CD8-positive, alpha-beta memory T cell (primary cell): ENCODE measurements around the gene SVOP. TPM values are rescaled to one million over a fixed set of nuclear protein-coding genes. Genes with fewer than 3 reads are reported as not detected.

ENCODE experiments used
- CTCF ChIA-PET: fragments of 350-600 bp; sonication (Branson Sonifier 250); formaldehyde crosslinking; loops from one replicate; lab custom pipeline; 2021; ENCODE audit warnings: antibody characterized with exemption; lab: Charles Lee
- POLR2A ChIA-PET: fragments of 350-600 bp; sonication (Branson Sonifier 250); formaldehyde crosslinking; loops from one replicate; lab custom pipeline; 2021; ENCODE audit warnings: antibody characterized with exemption; lab: Charles Lee
- DNase-seq, 5 donors: peaks; one replicate each; pipeline versions ENCODE4 v3.0.0 to v3.0.0-alpha.2; 2020 to 2022; ENCODE audit warnings: mixed read lengths in 1 of 5
- H3K27ac ChIP-seq: one replicate; pipeline ENCODE4 v1.7.0; 2013; ENCODE audit warnings: low read depth, mild to moderate bottlenecking, low read length, moderate library complexity
- H3K27me3 ChIP-seq: 2 replicates; pipeline ENCODE4 v1.7.0; 2013; ENCODE audit warnings: low read length, mild to moderate bottlenecking; ENCODE audit not compliant: insufficient read depth, poor library complexity, severe bottlenecking
- H3K36me3 ChIP-seq: 2 replicates; pipeline ENCODE4 v1.7.0; 2013; ENCODE audit warnings: mild to moderate bottlenecking, low read length, moderate library complexity; ENCODE audit not compliant: insufficient read depth
- H3K4me1 ChIP-seq: 2 replicates; pipeline ENCODE4 v1.7.0; 2013; ENCODE audit warnings: mild to moderate bottlenecking, low read length, moderate library complexity; ENCODE audit not compliant: insufficient read depth
- H3K4me3 ChIP-seq: 2 replicates; pipeline ENCODE4 v1.7.0; 2013; ENCODE audit warnings: mild to moderate bottlenecking, low read length
- H3K9me3 ChIP-seq: 2 replicates; pipeline ENCODE4 v1.7.0; 2013; ENCODE audit warnings: mild to moderate bottlenecking, low read length
- H3K27ac Mint-ChIP-seq, 8 donors: one replicate each; pipeline ENCODE4 v1.8.0; 2020 to 2021; ENCODE audit warnings: mixed read lengths in 8 of 8, mild to moderate bottlenecking in 6 of 8, inconsistent platforms in 3 of 8, moderate library complexity in 3 of 8
- H3K27me3 Mint-ChIP-seq, 2 donors: one replicate each; pipeline ENCODE4 v1.8.0; 2020 to 2021; ENCODE audit warnings: mixed read lengths in 2 of 2, mild to moderate bottlenecking in 1 of 2, moderate library complexity in 1 of 2
- H3K36me3 Mint-ChIP-seq, 3 donors: one replicate each; pipeline ENCODE4 v1.8.0; 2020 to 2021; ENCODE audit warnings: mixed read lengths in 3 of 3, inconsistent platforms in 1 of 3, mild to moderate bottlenecking in 1 of 3
- H3K4me1 Mint-ChIP-seq, 3 donors: one replicate each; pipeline ENCODE4 v1.8.0; 2020 to 2021; ENCODE audit warnings: mixed read lengths in 3 of 3, inconsistent platforms in 1 of 3, mild to moderate bottlenecking in 1 of 3
- H3K4me3 Mint-ChIP-seq, 7 donors: one replicate each; pipeline ENCODE4 v1.8.0; 2020 to 2021; ENCODE audit warnings: mixed read lengths in 7 of 7, mild to moderate bottlenecking in 6 of 7, moderate library complexity in 4 of 7, inconsistent platforms in 2 of 7
- H3K9me3 Mint-ChIP-seq, 5 donors: one replicate each; pipeline ENCODE4 v1.8.0; 2020 to 2022; ENCODE audit warnings: mixed read lengths in 5 of 5, mild to moderate bottlenecking in 3 of 5, moderate library complexity in 2 of 5, inconsistent platforms in 1 of 5
- polyA plus RNA-seq: library from polyadenylated mRNA; unstranded; fragments of 300-500 nt; fragmentation: Illumina TruSeq; gene quantifications from one replicate; pipeline ENCODE4 v1.2.3, GENCODE V29; 2021
- total RNA-seq, 2 experiments: library from RNA; stranded (reverse); gene quantifications; one replicate each; pipeline ENCODE4 v1.2.3, GENCODE V29; 2021

Gene SVOP
- total and polyA plus RNA-seq, 3 experiments from 2014 or later = not detected

DNA sequence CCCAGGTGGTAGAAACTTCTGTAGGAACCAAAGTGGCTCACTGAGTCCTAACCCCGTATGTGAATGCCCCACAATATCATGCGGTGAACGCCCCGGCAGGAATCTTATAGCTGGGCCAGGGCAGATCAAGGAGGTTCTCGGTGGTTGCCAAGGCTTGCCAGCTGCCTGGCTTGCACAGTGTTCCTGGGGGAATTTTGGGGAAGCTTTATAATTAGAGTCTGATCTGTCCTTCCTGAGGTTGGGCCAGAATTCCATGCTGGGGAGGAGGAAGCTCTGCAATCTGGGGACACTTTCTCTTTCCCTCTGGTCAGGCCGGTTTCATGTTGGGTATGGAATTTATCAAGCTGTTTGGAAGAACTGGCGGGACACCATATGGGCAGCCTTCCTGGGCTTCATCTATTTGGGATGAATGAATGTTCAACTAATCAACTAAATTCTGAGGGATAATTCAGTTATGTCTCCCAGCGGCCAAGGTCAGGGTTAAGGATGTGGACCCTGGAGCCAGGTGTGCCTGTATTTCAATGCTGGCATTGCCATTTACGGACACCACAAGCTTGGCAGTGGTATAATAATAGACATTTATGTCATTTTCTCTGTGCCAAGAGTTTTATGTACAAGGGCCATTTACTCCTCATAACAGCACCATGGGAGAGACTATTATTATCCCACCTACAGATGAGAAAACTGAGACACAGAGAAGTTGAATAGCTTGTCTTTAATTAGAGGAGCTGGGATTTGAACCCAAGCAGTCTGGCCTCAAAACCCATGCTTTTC lies 54.3 kb downstream of the SVOP start:
- H3K4me1 Mint-ChIP-seq = no peaks in the 10 kb centered on the region
- no peak overlapping the region for H3K27ac Mint-ChIP-seq
- H3K4me1 ChIP-seq = no peaks in the 10 kb centered on the region
- H3K36me3 Mint-ChIP-seq = no peaks in the 10 kb centered on the region
- ChIA-PET CTCF (interaction anchor here (0.8 to 1.9 kb wide), 3 partner anchors 16 to 455 kb away, joined by 3 to 9 read pairs (median 3); no protein-coding TSS in a partner anchor), POLR2A (no interaction called here)
- no peaks in the 10 kb centered on the region for H3K9me3 ChIP-seq
- H3K4me3 ChIP-seq = no peak overlapping the region
- DNase-seq = no peak
- H3K36me3 ChIP-seq = no peaks in the 10 kb centered on the region
- H3K4me3 Mint-ChIP-seq = no peak overlapping the region
- no peak overlapping the region for H3K27ac ChIP-seq
- no peaks in the 10 kb centered on the region for H3K9me3 Mint-ChIP-seq
- peaks cover 7 to 27% of the 10 kb centered on the region in 2 donors for H3K27me3 Mint-ChIP-seq
- H3K27me3 ChIP-seq = no peaks in the 10 kb centered on the region

DNA sequence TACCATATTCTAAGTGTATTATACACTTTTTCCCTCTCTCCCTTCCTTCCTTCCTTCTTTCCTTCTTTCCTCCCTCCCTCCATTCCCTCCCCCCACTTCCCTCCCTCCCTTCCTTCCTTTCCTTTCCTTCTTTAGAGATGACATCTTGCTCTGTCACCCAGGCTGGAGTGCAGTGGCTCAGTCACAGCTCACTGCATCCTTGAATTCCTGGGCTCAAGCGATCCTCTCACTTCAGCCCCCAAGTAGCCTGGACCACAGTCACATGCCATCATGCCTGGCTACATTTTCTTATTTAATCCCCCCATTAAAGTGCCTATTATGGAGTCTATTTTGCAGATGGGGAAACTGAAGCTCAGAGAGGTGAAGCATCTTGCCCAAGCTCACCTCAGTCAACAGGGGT lies 55.0 kb downstream of the SVOP start:
- peaks cover 5 to 27% of the 10 kb centered on the region in 2 donors for H3K27me3 Mint-ChIP-seq

DNA sequence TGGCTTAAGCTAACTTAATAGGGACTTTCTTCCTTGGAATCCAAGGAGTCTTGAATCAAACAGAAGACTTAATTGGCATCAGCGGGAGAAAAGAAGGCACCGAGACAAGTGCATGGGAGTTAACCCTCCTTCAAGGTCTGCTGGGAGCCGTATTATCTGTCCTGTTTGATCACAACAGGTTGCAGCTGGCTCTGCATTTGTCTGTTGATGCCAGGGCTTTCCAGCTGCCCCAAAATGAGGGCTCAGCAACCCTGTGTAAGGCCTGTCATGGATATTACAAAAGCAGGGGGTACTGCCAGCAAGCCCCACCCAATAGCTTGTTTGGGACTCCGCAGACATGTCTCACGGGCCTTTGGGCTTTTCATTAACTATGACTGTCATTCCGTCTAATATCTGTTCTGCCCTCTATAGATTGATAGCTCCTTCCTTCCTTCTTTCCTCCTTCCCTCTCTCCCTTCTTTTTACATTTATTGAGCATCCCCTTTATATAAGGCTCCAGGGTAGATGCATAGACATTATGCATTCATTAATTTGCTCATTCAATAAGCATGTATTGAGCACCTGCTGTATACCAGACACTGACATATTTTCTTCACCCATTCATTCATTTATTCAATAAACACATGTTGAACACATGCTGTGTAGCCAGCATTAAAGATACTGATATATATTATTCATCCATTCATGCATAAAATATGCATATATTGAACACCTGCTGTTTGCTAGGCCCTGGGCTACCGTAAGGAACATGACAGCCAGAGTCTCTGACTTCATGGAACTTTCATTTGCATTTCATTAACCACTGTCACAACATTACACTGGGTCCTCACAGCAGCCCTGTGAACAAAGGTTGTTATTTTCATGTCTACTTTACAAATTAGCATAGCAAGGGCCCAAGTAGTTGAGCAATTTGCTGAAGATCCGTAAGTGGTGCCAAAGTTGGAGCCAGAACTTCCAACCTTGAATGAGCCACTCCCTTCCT lies 56.2 kb downstream of the SVOP start:
- H3K36me3 ChIP-seq = no peaks in the 10 kb centered on the region
- POLR2A ChIA-PET = no interaction called here
- H3K27me3 Mint-ChIP-seq = peaks cover 4 to 25% of the 10 kb centered on the region in 2 donors
- H3K27me3 ChIP-seq = no peaks in the 10 kb centered on the region
- no peaks in the 10 kb centered on the region for H3K9me3 ChIP-seq
- H3K27ac ChIP-seq = no peak overlapping the region
- no peak overlapping the region for H3K27ac Mint-ChIP-seq
- H3K36me3 Mint-ChIP-seq = no peaks in the 10 kb centered on the region
- DNase-seq = no peak
- H3K4me1 Mint-ChIP-seq = no peaks in the 10 kb centered on the region
- no peak overlapping the region for H3K4me3 ChIP-seq
- H3K4me3 Mint-ChIP-seq = no peak overlapping the region
- H3K9me3 Mint-ChIP-seq = no peaks in the 10 kb centered on the region
- CTCF ChIA-PET = interaction anchor here (0.6 to 1.3 kb wide), 2 partner anchors 14 to 15 kb away, joined by 3 to 4 read pairs; no protein-coding TSS in a partner anchor
- H3K4me1 ChIP-seq = no peaks in the 10 kb centered on the region

More for the DNA sequence above, 55.0 kb downstream of the SVOP start:
- no peak overlapping the region for H3K27ac Mint-ChIP-seq
- H3K9me3 ChIP-seq = no peaks in the 10 kb centered on the region
- no peaks in the 10 kb centered on the region for H3K36me3 Mint-ChIP-seq
- H3K36me3 ChIP-seq = no peaks in the 10 kb centered on the region
- no peak overlapping the region for H3K4me3 Mint-ChIP-seq
- H3K4me1 Mint-ChIP-seq = no peaks in the 10 kb centered on the region
- no peak for DNase-seq
- ChIA-PET POLR2A (no interaction called here), CTCF (interaction anchor here (1.9 kb wide), 1 partner anchor 15 kb away, joined by 9 read pairs; no protein-coding TSS in a partner anchor)
- H3K9me3 Mint-ChIP-seq = no peaks in the 10 kb centered on the region
- H3K4me3 ChIP-seq = no peak overlapping the region
- H3K27ac ChIP-seq = no peak overlapping the region
- no peaks in the 10 kb centered on the region for H3K4me1 ChIP-seq
- H3K27me3 ChIP-seq = no peaks in the 10 kb centered on the region

DNA sequence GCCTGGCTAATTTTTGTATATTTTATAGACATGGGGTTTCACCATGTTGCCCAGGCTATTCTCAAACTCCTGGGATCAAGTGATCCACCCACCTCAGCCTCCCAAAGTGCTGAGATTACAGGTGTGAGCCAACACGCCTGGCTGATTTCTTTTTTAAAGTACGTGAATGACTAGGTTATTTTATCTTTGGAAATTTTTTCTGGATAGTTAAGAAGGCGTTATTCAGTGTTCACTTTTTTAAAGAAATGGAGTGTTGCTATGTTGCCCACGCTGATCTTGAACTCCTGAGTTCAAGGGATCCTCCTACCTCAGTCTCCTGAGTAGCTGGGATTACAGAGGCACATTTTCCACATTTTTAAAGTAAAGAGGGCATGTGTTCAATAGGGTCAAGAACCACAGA lies 58.6 kb downstream of the SVOP start:
- CTCF ChIA-PET = no interaction called here
- no peaks in the 10 kb centered on the region for H3K4me1 ChIP-seq

DNA sequence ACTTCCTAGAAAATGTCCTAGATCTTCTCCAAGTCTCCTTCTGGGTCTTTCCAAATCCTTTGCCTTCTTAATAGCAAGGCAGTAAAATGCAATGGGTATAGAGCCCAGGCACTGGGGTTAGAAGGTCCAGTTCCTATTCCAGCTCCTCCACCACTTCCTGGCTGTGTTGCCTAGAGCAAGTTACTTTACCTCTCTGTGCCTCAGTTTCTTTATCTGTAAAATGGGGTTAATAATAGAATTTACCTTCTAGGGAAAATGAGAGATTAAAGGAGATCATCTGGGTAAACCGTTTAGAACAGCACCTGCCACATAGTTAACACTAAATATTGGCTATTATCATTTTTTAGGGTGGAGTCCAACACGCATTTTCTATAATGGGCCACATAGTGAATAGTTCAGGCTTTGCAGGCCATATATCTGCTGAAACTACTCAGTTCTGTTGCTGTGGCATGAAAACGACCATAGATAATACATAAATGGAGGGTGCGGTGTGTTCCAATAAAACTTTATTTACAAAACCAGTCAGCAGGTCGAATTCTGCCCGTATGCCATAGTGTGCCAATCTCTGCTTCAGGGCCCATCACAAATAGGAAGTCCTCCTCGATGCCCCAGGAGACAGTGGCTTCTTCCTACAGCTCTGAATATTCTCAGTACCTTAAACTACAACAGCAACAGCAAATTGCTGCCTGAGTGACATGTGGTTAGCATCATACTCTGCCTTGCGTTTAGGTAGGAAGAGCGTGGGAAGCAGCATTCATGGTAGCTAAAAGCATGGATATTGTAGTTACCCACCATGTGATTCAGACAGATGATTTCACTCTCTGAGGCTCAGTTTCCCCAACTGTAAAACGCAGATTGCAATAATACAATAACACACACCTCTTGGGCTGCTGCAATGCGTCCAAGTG lies 60.9 kb downstream of the SVOP start:
- H3K27me3 Mint-ChIP-seq = peaks cover 4 to 32% of the 10 kb centered on the region in 2 donors
- H3K4me1 ChIP-seq = no peaks in the 10 kb centered on the region
- H3K9me3 ChIP-seq = no peaks in the 10 kb centered on the region
- H3K27ac Mint-ChIP-seq = no peak overlapping the region
- no peaks in the 10 kb centered on the region for H3K27me3 ChIP-seq
- no peaks in the 10 kb centered on the region for H3K36me3 ChIP-seq
- H3K4me3 Mint-ChIP-seq = no peak overlapping the region
- no peaks in the 10 kb centered on the region for H3K4me1 Mint-ChIP-seq
- no peak overlapping the region for H3K27ac ChIP-seq
- no peaks in the 10 kb centered on the region for H3K36me3 Mint-ChIP-seq
- no peak overlapping the region for H3K4me3 ChIP-seq
- CTCF ChIA-PET = interaction anchor here (1.1 to 1.6 kb wide), 2 partner anchors 9 kb away, joined by 3 to 4 read pairs; no protein-coding TSS in a partner anchor
- DNase-seq = no peak
- POLR2A ChIA-PET = no interaction called here
- no peaks in the 10 kb centered on the region for H3K9me3 Mint-ChIP-seq

More for the DNA sequence above, 58.6 kb downstream of the SVOP start:
- Mint-ChIP-seq H3K4me1 (no peaks in the 10 kb centered on the region), H3K4me3 (no peak overlapping the region), H3K9me3 (no peaks in the 10 kb centered on the region), H3K27me3 (peaks cover 2 to 20% of the 10 kb centered on the region in 2 donors), H3K36me3 (no peaks in the 10 kb centered on the region), H3K27ac (no peak overlapping the region)
- no peak overlapping the region for H3K27ac ChIP-seq
- H3K9me3 ChIP-seq = no peaks in the 10 kb centered on the region
- H3K27me3 ChIP-seq = no peaks in the 10 kb centered on the region
- POLR2A ChIA-PET = no interaction called here
- no peaks in the 10 kb centered on the region for H3K36me3 ChIP-seq
- DNase-seq = no peak
- H3K4me3 ChIP-seq = no peak overlapping the region

DNA sequence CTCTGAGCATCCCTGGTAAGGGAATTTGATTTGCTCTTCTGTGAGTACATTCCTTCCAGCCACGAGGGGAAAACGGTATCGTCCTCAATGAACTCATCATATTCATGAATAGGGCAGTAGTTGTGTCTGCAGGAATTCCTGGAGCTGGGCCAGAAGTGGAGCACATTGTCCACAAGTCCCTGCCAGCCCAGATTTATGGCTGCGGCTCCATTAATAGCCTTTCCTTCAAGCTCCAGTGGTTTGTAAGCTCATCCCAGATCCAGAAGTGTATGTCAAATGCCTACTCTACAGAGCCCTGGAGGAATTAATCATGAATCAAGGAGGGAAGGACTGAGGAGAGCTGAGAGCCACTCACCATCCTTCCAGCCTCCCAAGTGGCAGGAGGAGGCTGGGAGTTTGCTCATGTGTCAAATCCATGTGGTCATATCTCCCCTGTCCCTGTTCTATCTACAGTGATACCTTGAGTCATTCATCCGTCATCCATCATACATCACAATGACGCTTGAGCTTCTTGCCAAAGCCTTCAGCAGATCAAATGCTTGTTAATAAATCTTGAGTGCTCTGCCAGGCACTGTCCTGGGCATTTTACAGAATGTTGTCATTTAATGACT lies 65.5 kb downstream of the SVOP start:
- H3K27me3 ChIP-seq = no peaks in the 10 kb centered on the region
- no peaks in the 10 kb centered on the region for H3K4me1 ChIP-seq
- ChIA-PET CTCF (interaction anchor here (1.9 kb wide), 1 partner anchor 291 kb away, joined by 6 read pairs; no protein-coding TSS in a partner anchor), POLR2A (no interaction called here)
- no peaks in the 10 kb centered on the region for H3K9me3 ChIP-seq
- H3K36me3 ChIP-seq = no peaks in the 10 kb centered on the region
- Mint-ChIP-seq H3K4me1 (peaks cover 1 to 7% (median 3%) of the 10 kb centered on the region in 3 donors), H3K36me3 (no peaks in the 10 kb centered on the region), H3K27me3 (peaks cover 4 to 19% of the 10 kb centered on the region in 2 donors), H3K9me3 (no peaks in the 10 kb centered on the region), H3K4me3 (no peak overlapping the region), H3K27ac (no peak overlapping the region)
- no peak overlapping the region for H3K27ac ChIP-seq
- no peak for DNase-seq
- H3K4me3 ChIP-seq = no peak overlapping the region
